Vagina (tissue), 2 donors: ENCODE data around the gene ITGB3BP. TPM values are rescaled to one million over a fixed set of nuclear protein-coding genes. Genes with fewer than 3 reads are reported as not detected.
A peak's percentile ranks its signal among the peaks of the same experiment; 100 is the strongest.

Source experiments
- DNase-seq, 2 donors: peaks; one replicate each; pipeline ENCODE4 v3.0.0-alpha.2; 2017; ENCODE audit errors: extremely low spot score in 2 of 2
- H3K27ac ChIP-seq: fragments of 200-600 bp; sonication (generic); one replicate; pipeline ENCODE4 v1.5.1; 2019
- H3K27me3 ChIP-seq: fragments of 200-600 bp; sonication (generic); one replicate; pipeline ENCODE4 v1.5.1; 2019
- H3K36me3 ChIP-seq, 2 donors: fragments of 200-600 bp; sonication (generic); one replicate each; pipeline ENCODE4 v1.5.1; 2017 to 2019
- H3K4me1 ChIP-seq: fragments of 200-600 bp; sonication (generic); one replicate; pipeline ENCODE4 v1.5.1; 2019
- H3K4me3 ChIP-seq, 2 donors: fragments of 200-600 bp; sonication (generic); 1 replicate in 1 of 2; 2 replicates in 1 of 2; pipeline ENCODE4 v1.5.1; 2016 to 2019
- H3K9me3 ChIP-seq: fragments of 200-600 bp; sonication (generic); one replicate; pipeline ENCODE4 v1.5.1; 2019
- POLR2A ChIP-seq, 2 donors: fragments of 450-650 bp; IDR thresholded peaks; one replicate each; pipeline ENCODE4 v1.6.1; 2017; ENCODE audit warnings: antibody characterized with exemption in 2 of 2, mild to moderate bottlenecking in 2 of 2, moderate library complexity in 2 of 2
- POLR2AphosphoS5 ChIP-seq, 2 donors: sonication (generic); formaldehyde crosslinking; IDR thresholded peaks; one replicate each; pipeline ENCODE4 v1.9.0; 2017; ENCODE audit warnings: antibody characterized with exemption in 2 of 2, mild to moderate bottlenecking in 2 of 2, low read depth in 1 of 2; ENCODE audit not compliant: insufficient read depth in 1 of 2
- intact Hi-C: fragments of 100-400 bp; cut with DNase I; formaldehyde crosslinking; loops from one replicate; pipeline ENCODE4 v1.15.1; 2023
- total RNA-seq: library from RNA; depleted of rRNA; stranded (reverse); fragments of >200 nt; gene quantifications from one replicate; pipeline ENCODE4 v1.2.3, GENCODE V29; 2016
- TF ChIP-seq, protein P1 (sequence below), 3 experiments: fragments of 450-650 bp in 2 of 3; fragments of 200-600 bp in 1 of 3; sonication (generic) in 1 of 3; IDR thresholded peaks; one replicate each; pipeline ENCODE4 v1.5.1; 2017 to 2019; ENCODE audit warnings: antibody characterized with exemption in 3 of 3, mild to moderate bottlenecking in 2 of 3, moderate library complexity in 2 of 3

Gene ITGB3BP
- total RNA-seq, 1 donor from 2014 or later, result 11.8 TPM

GRCh38 chr1:63533931-63534330, 10.9 kb upstream of the ITGB3BP start:
- DNase-seq, result no peak
- Histone ChIP-seq H3K27ac (no peak overlapping the region), H3K9me3 (no peaks in the 10 kb centered on the region), H3K27me3 (no peaks in the 10 kb centered on the region), H3K4me3 (no peak overlapping the region), H3K4me1 (no peaks in the 10 kb centered on the region), H3K36me3 (no peaks in the 10 kb centered on the region)
- intact Hi-C loops, result no loop called here
- TF ChIP-seq, protein P1, sequence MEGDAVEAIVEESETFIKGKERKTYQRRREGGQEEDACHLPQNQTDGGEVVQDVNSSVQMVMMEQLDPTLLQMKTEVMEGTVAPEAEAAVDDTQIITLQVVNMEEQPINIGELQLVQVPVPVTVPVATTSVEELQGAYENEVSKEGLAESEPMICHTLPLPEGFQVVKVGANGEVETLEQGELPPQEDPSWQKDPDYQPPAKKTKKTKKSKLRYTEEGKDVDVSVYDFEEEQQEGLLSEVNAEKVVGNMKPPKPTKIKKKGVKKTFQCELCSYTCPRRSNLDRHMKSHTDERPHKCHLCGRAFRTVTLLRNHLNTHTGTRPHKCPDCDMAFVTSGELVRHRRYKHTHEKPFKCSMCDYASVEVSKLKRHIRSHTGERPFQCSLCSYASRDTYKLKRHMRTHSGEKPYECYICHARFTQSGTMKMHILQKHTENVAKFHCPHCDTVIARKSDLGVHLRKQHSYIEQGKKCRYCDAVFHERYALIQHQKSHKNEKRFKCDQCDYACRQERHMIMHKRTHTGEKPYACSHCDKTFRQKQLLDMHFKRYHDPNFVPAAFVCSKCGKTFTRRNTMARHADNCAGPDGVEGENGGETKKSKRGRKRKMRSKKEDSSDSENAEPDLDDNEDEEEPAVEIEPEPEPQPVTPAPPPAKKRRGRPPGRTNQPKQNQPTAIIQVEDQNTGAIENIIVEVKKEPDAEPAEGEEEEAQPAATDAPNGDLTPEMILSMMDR (IDR thresholded peaks at IDR 0.05), result no peak
- no peak for TF ChIP-seq POLR2AphosphoS5 (IDR thresholded peaks at IDR 0.05; ENCODE audit: insufficient read depth in 1 of 2, low read depth in 1 of 2)

DNA sequence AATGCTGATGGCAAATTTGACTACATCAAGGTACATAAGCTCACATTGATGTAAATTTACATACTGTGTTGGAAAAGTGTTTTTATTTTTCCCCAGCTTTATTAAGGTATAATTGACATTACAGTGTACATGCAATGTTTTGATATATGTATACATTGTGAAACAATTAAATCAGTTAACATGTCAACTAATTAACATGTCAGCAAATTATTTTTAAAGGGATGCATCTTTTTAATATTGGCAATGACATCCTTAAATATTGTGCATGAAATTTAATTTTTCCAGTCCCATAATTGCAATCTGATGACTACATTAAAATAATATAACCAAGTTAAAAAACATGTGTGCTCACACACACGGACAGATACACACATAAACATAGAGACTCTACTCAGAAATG, 9.7 kb upstream of the ITGB3BP start:
- no peaks in the 10 kb centered on the region for H3K9me3 ChIP-seq
- no peak overlapping the region for H3K27ac ChIP-seq
- intact Hi-C loops, result no loop called here
- H3K36me3 ChIP-seq, result no peaks in the 10 kb centered on the region
- TF ChIP-seq POLR2A (IDR thresholded peaks at IDR 0.05), result no peak
- no peak for TF ChIP-seq POLR2AphosphoS5 (IDR thresholded peaks at IDR 0.05; ENCODE audit: insufficient read depth in 1 of 2, low read depth in 1 of 2)
- TF ChIP-seq, protein P1 (IDR thresholded peaks at IDR 0.05), result no peak
- no peaks in the 10 kb centered on the region for H3K27me3 ChIP-seq
- no peak for DNase-seq
- no peak overlapping the region for H3K4me3 ChIP-seq
- no peaks in the 10 kb centered on the region for H3K4me1 ChIP-seq

DNA sequence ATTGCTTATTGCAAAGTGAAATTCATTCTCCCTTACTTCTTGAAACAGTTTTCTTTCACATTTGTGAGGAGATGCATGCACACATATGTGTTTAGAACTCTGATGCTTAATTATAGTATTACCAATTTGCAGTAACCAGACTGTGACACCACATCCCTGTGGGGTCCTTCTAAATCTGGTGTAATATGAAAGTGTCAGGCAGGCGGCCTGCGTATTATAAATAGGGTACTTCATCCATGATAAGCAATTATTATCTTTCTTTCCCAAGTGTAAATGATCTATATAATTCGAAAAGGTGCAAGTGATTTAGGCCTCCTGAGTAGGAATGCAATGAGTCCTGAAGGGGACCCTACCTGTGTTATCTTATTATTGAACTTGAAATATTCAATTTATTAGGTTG, 1.2 kb upstream of the ITGB3BP start:
- H3K4me3 ChIP-seq, result peak overlapping the region; percentile 80 to 93
- H3K36me3 ChIP-seq, result no peaks in the 10 kb centered on the region
- H3K9me3 ChIP-seq, result no peaks in the 10 kb centered on the region
- H3K4me1 ChIP-seq, result peaks cover 18% of the 10 kb centered on the region
- no peaks in the 10 kb centered on the region for H3K27me3 ChIP-seq
- peak overlapping the region; percentile 97 for H3K27ac ChIP-seq
- TF ChIP-seq POLR2A (IDR thresholded peaks at IDR 0.05) (no peak), POLR2AphosphoS5 (IDR thresholded peaks at IDR 0.05; ENCODE audit: insufficient read depth in 1 of 2, low read depth in 1 of 2) (no peak)
- TF ChIP-seq, protein P1 (IDR thresholded peaks at IDR 0.05), result no peak
- intact Hi-C loops, result no loop called here
- DNase-seq, result no peak

DNA sequence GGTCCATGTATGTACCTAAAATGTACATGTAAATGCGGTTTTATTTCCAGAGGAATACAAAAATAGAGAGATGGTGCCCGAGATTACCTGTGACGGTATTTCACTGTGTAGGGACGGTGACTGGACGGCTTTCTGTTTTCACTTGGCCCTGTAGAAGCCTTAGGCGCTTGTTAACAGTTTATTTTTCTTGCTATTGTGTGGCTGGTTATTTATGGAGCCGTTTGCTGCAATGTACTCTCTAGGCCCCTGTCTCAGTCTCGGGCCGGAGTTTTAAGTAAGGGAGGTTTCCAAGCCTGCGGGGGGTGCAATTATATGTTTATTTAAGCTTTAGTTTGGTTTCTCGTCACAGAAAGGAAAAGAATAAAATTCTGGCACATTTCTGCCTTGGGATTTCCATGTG, 713 bp upstream of the ITGB3BP start:
- no peaks in the 10 kb centered on the region for H3K36me3 ChIP-seq
- TF ChIP-seq, protein P1 (IDR thresholded peaks at IDR 0.05), result peak in 1 of 3 experiments; percentile 6
- TF ChIP-seq POLR2AphosphoS5 (IDR thresholded peaks at IDR 0.05; ENCODE audit: insufficient read depth in 1 of 2, low read depth in 1 of 2) (no peak), POLR2A (IDR thresholded peaks at IDR 0.05) (no peak)
- H3K27me3 ChIP-seq, result no peaks in the 10 kb centered on the region
- DNase-seq, result no peak
- intact Hi-C loops, result no loop called here
- peak overlapping the region; percentile 97 for H3K27ac ChIP-seq
- no peaks in the 10 kb centered on the region for H3K9me3 ChIP-seq
- peaks cover 18% of the 10 kb centered on the region for H3K4me1 ChIP-seq
- peak overlapping the region; percentile 80 to 93 for H3K4me3 ChIP-seq

- no peak for DNase-seq
- no peaks in the 10 kb centered on the region for H3K36me3 ChIP-seq
- no peaks in the 10 kb centered on the region for H3K4me1 ChIP-seq
- no peaks in the 10 kb centered on the region for H3K9me3 ChIP-seq
- TF ChIP-seq POLR2A (IDR thresholded peaks at IDR 0.05), result no peak
- no peak for TF ChIP-seq POLR2AphosphoS5 (IDR thresholded peaks at IDR 0.05; ENCODE audit: insufficient read depth in 1 of 2, low read depth in 1 of 2)
- TF ChIP-seq, protein P1 (IDR thresholded peaks at IDR 0.05), result no peak
- H3K27ac ChIP-seq, result no peak overlapping the region
- H3K27me3 ChIP-seq, result no peaks in the 10 kb centered on the region
- no peak overlapping the region for H3K4me3 ChIP-seq
- intact Hi-C loops, result no loop called here
Measured at GRCh38 chr1:63516629-63517028, 6.4 kb downstream of the ITGB3BP start.
